Neural crest cell (in vitro differentiated cells): ENCODE data around the gene LRCH1. TPM values are rescaled to one million over a fixed set of nuclear protein-coding genes. Genes with fewer than 3 reads are reported as not detected.
A peak's percentile ranks its signal among the peaks of the same experiment; 100 is the strongest.

Source experiments
- DNase-seq: peaks from one replicate; pipeline ENCODE4 v3.0.0; 2021; ENCODE audit warnings: low read depth, mixed read lengths, low spot score
- H3K27ac Mint-ChIP-seq: one replicate; pipeline ENCODE4 v1.8.0; 2021; ENCODE audit warnings: mild to moderate bottlenecking, mixed read lengths; ENCODE audit not compliant: unreplicated experiment
- H3K27me3 Mint-ChIP-seq: 2 replicates; pipeline ENCODE4 v1.8.0; 2021; ENCODE audit warnings: low read depth, mild to moderate bottlenecking, mixed read lengths
- H3K36me3 Mint-ChIP-seq: 2 replicates; pipeline ENCODE4 v1.8.0; 2021; ENCODE audit warnings: low read depth, mild to moderate bottlenecking, mixed read lengths
- H3K4me1 Mint-ChIP-seq: 2 replicates; pipeline ENCODE4 v1.8.0; 2021; ENCODE audit warnings: mixed read lengths
- H3K4me3 Mint-ChIP-seq: one replicate; pipeline ENCODE4 v1.8.0; 2021; ENCODE audit warnings: mild to moderate bottlenecking, mixed read lengths
- H3K9me3 Mint-ChIP-seq: 2 replicates; pipeline ENCODE4 v1.8.0; 2021; ENCODE audit warnings: mixed read lengths
- CTCF ChIP-seq: fragments of 200-600 bp; sonication (generic); conservative IDR thresholded peaks from 2 replicates; pipeline ENCODE4 v1.5.0; 2021; ENCODE audit warnings: antibody characterized with exemption, mild to moderate bottlenecking
- total RNA-seq: library from RNA; stranded (reverse); gene quantifications from 2 replicates; pipeline ENCODE4 v1.2.1, GENCODE V29; 2021

The LRCH1 gene
- total RNA-seq, 1 donor from 2014 or later = 15.8 TPM

GRCh38 chr13:46606970-46607369 is 54.0 kb downstream of the LRCH1 start:
- Mint-ChIP-seq H3K36me3 (peaks cover 3% of the 10 kb centered on the region), H3K9me3 (peaks cover 4% of the 10 kb centered on the region), H3K4me3 (no peak overlapping the region), H3K27ac (no peak overlapping the region), H3K4me1 (peaks cover 68% of the 10 kb centered on the region), H3K27me3 (no peaks in the 10 kb centered on the region)
- no peak for DNase-seq
- no peak for TF ChIP-seq CTCF

GRCh38 chr13:46607768-46608564 is 55.0 kb downstream of the LRCH1 start:
- TF ChIP-seq CTCF = no peak
- Mint-ChIP-seq H3K4me1 (peaks cover 70% of the 10 kb centered on the region), H3K4me3 (peak overlapping the region; percentile 37), H3K9me3 (peaks cover 4% of the 10 kb centered on the region), H3K27ac (no peak overlapping the region), H3K27me3 (no peaks in the 10 kb centered on the region), H3K36me3 (peaks cover 3% of the 10 kb centered on the region)
- no peak for DNase-seq

- Mint-ChIP-seq H3K27ac (no peak overlapping the region), H3K9me3 (peaks cover 4% of the 10 kb centered on the region), H3K4me1 (peaks cover 67% of the 10 kb centered on the region), H3K27me3 (no peaks in the 10 kb centered on the region), H3K36me3 (peaks cover 3% of the 10 kb centered on the region), H3K4me3 (no peak overlapping the region)
- no peak for TF ChIP-seq CTCF
- no peak for DNase-seq
Observed at GRCh38 chr13:46609052-46609451, 56.1 kb downstream of the LRCH1 start.

GRCh38 chr13:46609726-46610125 is 56.8 kb downstream of the LRCH1 start:
- H3K9me3 Mint-ChIP-seq = peaks cover 4% of the 10 kb centered on the region
- TF ChIP-seq CTCF = no peak
- H3K36me3 Mint-ChIP-seq = peaks cover 3% of the 10 kb centered on the region
- H3K4me3 Mint-ChIP-seq = peak overlapping the region; percentile 54
- no peak for DNase-seq
- H3K4me1 Mint-ChIP-seq = peaks cover 70% of the 10 kb centered on the region
- H3K27ac Mint-ChIP-seq = peak overlapping the region; percentile 47
- H3K27me3 Mint-ChIP-seq = no peaks in the 10 kb centered on the region

GRCh38 chr13:46612267-46612666 is 59.3 kb downstream of the LRCH1 start:
- Mint-ChIP-seq H3K36me3 (peaks cover 3% of the 10 kb centered on the region), H3K4me3 (no peak overlapping the region), H3K27ac (no peak overlapping the region), H3K27me3 (no peaks in the 10 kb centered on the region), H3K9me3 (peaks cover 4% of the 10 kb centered on the region), H3K4me1 (peaks cover 70% of the 10 kb centered on the region)
- TF ChIP-seq CTCF = no peak
- no peak for DNase-seq
